ENCODE results near the gene CORO1C. TPM values are rescaled to one million over a fixed set of nuclear protein-coding genes. Genes with fewer than 3 reads are reported as not detected.
"Not testable (repeated sequence)": the region's sequence is repeated elsewhere in the genome, so short reads cannot be mapped to it uniquely, and the experiment has no call there.

CORO1C gene
- total and polyA plus RNA-seq, 10 donors, result 12.0 to 119 (median 74.8) TPM

GRCh38 chr12:108751821-108752220 is 20.5 kb upstream of the CORO1C start:
- Histone ChIP-seq H3K36me3 (no peaks in the 10 kb centered on the region), H3K4me1 (no peaks in the 10 kb centered on the region), H3K4me3 (no peak overlapping the region), H3K27me3 (replicated peaks in 1 of 7) (no peaks in the 10 kb centered on the region), H3K27ac (peak overlapping the region in 1 of 8 donors; percentile 10), H3K9me3 (no peaks in the 10 kb centered on the region)
- TF ChIP-seq CTCF (IDR thresholded peaks at IDR 0.05 in 8 of 11, conservative IDR thresholded peaks at IDR 0.05 in 3 of 11) (no peak), POLR2AphosphoS5 (IDR thresholded peaks at IDR 0.05) (no peak), POLR2A (IDR thresholded peaks at IDR 0.05) (no peak)
- WGBS, 5 donors, result 67 to 74% (median 68%) methylated on average over 4 of the region's 4 CpGs
- intact Hi-C loops (cut with DNase I; ENCODE audit: low total_unique reads), result no loop called here
- no peak for DNase-seq

- H3K4me3 ChIP-seq; intact Hi-C loops (cut with DNase I; ENCODE audit: low total_unique reads); DNase-seq; H3K4me1 ChIP-seq; H3K36me3 ChIP-seq; H3K27me3 ChIP-seq (replicated peaks in 1 of 7); H3K9me3 ChIP-seq: not testable (repeated sequence)
- peak overlapping the region in 2 of 8 donors; percentile 13 to 33 for H3K27ac ChIP-seq
- 60 to 94% (median 89%) methylated on average over 4 of the region's 4 CpGs for WGBS, 5 donors
Measured at GRCh38 chr12:108751003-108751402, 19.7 kb upstream of the CORO1C start.

GRCh38 chr12:108750526-108750925 is 19.2 kb upstream of the CORO1C start:
- no peak for DNase-seq
- Histone ChIP-seq H3K36me3 (no peaks in the 10 kb centered on the region), H3K9me3 (no peaks in the 10 kb centered on the region), H3K4me3 (no peak overlapping the region), H3K27ac (peak overlapping the region in 2 of 8 donors; percentile 13 to 33), H3K4me1 (no peaks in the 10 kb centered on the region), H3K27me3 (replicated peaks in 1 of 7) (no peaks in the 10 kb centered on the region)
- TF ChIP-seq POLR2A (IDR thresholded peaks at IDR 0.05) (no peak), POLR2AphosphoS5 (IDR thresholded peaks at IDR 0.05) (no peak), CTCF (IDR thresholded peaks at IDR 0.05 in 8 of 11, conservative IDR thresholded peaks at IDR 0.05 in 3 of 11) (no peak)
- intact Hi-C loops (cut with DNase I; ENCODE audit: low total_unique reads), result no loop called here
- WGBS, 5 donors, result 64 to 70% (median 66%) methylated on average over 4 of the region's 4 CpGs

- H3K4me1 ChIP-seq, result peaks cover 0 to 20% (median 5%) of the 10 kb centered on the region in 6 donors
- DNase-seq, result no peak
- 81 to 93% (median 93%) methylated on average over 3 of the region's 3 CpGs for WGBS, 5 donors
Measured at GRCh38 chr12:108747563-108747962, 16.2 kb upstream of the CORO1C start.

More at GRCh38 chr12:108747563-108747962, 16.2 kb upstream of the CORO1C start:
- Histone ChIP-seq H3K36me3 (no peaks in the 10 kb centered on the region), H3K9me3 (no peaks in the 10 kb centered on the region), H3K27me3 (replicated peaks in 1 of 7) (no peaks in the 10 kb centered on the region), H3K4me3 (no peak overlapping the region), H3K27ac (no peak overlapping the region)
- TF ChIP-seq POLR2A (IDR thresholded peaks at IDR 0.05) (no peak), POLR2AphosphoS5 (IDR thresholded peaks at IDR 0.05) (no peak), CTCF (IDR thresholded peaks at IDR 0.05 in 8 of 11, conservative IDR thresholded peaks at IDR 0.05 in 3 of 11) (no peak)
- intact Hi-C loops (cut with DNase I; ENCODE audit: low total_unique reads), result no loop called here

All from spleen (tissue), 11 donors.